ENCODE results near the gene TAF5L. TPM values are rescaled to one million over a fixed set of nuclear protein-coding genes. Genes with fewer than 3 reads are reported as not detected.
"Not testable (repeated sequence)": the region's sequence is repeated elsewhere in the genome, so short reads cannot be mapped to it uniquely, and the experiment has no call there.

TAF5L gene
- polyA plus RNA-seq, 2 donors, result 4.8 to 9.4 TPM

- Histone ChIP-seq H3K36me3 (ENCODE audit: control insufficient read depth in 2 of 2, insufficient read depth in 2 of 2, low read length in 1 of 2) (no peaks in the 10 kb centered on the region), H3K27ac (ENCODE audit: low read depth in 2 of 2, low read length in 1 of 2) (peak overlapping the region; percentile 25 to 77), H3K4me1 (ENCODE audit: control insufficient read depth in 2 of 2, insufficient read depth in 2 of 2, low read length in 1 of 2) (no peaks in the 10 kb centered on the region), H3K27me3 (ENCODE audit: control insufficient read depth in 1 of 2, insufficient read depth in 2 of 2, low read length in 2 of 2) (no peaks in the 10 kb centered on the region), H3K4me3 (ENCODE audit: low read depth in 1 of 2, low read length in 2 of 2) (no peak overlapping the region), H3K9me3 (ENCODE audit: control insufficient read depth in 2 of 2, insufficient read depth in 1 of 2, low read depth in 1 of 2, low read length in 1 of 2) (no peaks in the 10 kb centered on the region)
- 51 to 55% methylated on average over 7 of the region's 7 CpGs for WGBS, 2 donors
Measured at GRCh38 chr1:229563241-229563640, 62.7 kb downstream of the TAF5L start.

- 45 to 65% methylated on average over 3 of the region's 3 CpGs for WGBS, 2 donors
- no peak overlapping the region for H3K27ac ChIP-seq (ENCODE audit: low read depth in 2 of 2, low read length in 1 of 2)
- no peaks in the 10 kb centered on the region for H3K4me1 ChIP-seq (ENCODE audit: control insufficient read depth in 2 of 2, insufficient read depth in 2 of 2, low read length in 1 of 2)
- H3K4me3 ChIP-seq (ENCODE audit: low read depth in 1 of 2, low read length in 2 of 2), result no peak overlapping the region
- H3K27me3 ChIP-seq (ENCODE audit: control insufficient read depth in 1 of 2, insufficient read depth in 2 of 2, low read length in 2 of 2), result no peaks in the 10 kb centered on the region
- H3K36me3 ChIP-seq (ENCODE audit: control insufficient read depth in 2 of 2, insufficient read depth in 2 of 2, low read length in 1 of 2), result no peaks in the 10 kb centered on the region
- no peaks in the 10 kb centered on the region for H3K9me3 ChIP-seq (ENCODE audit: control insufficient read depth in 2 of 2, insufficient read depth in 1 of 2, low read depth in 1 of 2, low read length in 1 of 2)
Measured at GRCh38 chr1:229562686-229563085, 63.2 kb downstream of the TAF5L start.

GRCh38 chr1:229561141-229561540, 64.8 kb downstream of the TAF5L start:
- Histone ChIP-seq H3K27ac (ENCODE audit: low read depth in 2 of 2, low read length in 1 of 2) (no peak overlapping the region), H3K4me3 (ENCODE audit: low read depth in 1 of 2, low read length in 2 of 2) (no peak overlapping the region), H3K27me3 (ENCODE audit: control insufficient read depth in 1 of 2, insufficient read depth in 2 of 2, low read length in 2 of 2) (no peaks in the 10 kb centered on the region), H3K4me1 (ENCODE audit: control insufficient read depth in 2 of 2, insufficient read depth in 2 of 2, low read length in 1 of 2) (peaks cover 0 to 2% of the 10 kb centered on the region in 2 donors), H3K9me3 (ENCODE audit: control insufficient read depth in 2 of 2, insufficient read depth in 1 of 2, low read depth in 1 of 2, low read length in 1 of 2) (no peaks in the 10 kb centered on the region), H3K36me3 (ENCODE audit: control insufficient read depth in 2 of 2, insufficient read depth in 2 of 2, low read length in 1 of 2) (no peaks in the 10 kb centered on the region)
- WGBS, 2 donors, result 68 to 75% methylated on average over 5 of the region's 5 CpGs

GRCh38 chr1:229560124-229560523, 65.8 kb downstream of the TAF5L start:
- WGBS, 2 donors, result 91 to 93% methylated on average over 15 of the region's 15 CpGs
- H3K9me3 ChIP-seq (ENCODE audit: control insufficient read depth in 2 of 2, insufficient read depth in 1 of 2, low read depth in 1 of 2, low read length in 1 of 2); H3K27me3 ChIP-seq (ENCODE audit: control insufficient read depth in 1 of 2, insufficient read depth in 2 of 2, low read length in 2 of 2); H3K4me3 ChIP-seq (ENCODE audit: low read depth in 1 of 2, low read length in 2 of 2); H3K4me1 ChIP-seq (ENCODE audit: control insufficient read depth in 2 of 2, insufficient read depth in 2 of 2, low read length in 1 of 2); H3K27ac ChIP-seq (ENCODE audit: low read depth in 2 of 2, low read length in 1 of 2); H3K36me3 ChIP-seq (ENCODE audit: control insufficient read depth in 2 of 2, insufficient read depth in 2 of 2, low read length in 1 of 2): not testable (repeated sequence)

GRCh38 chr1:229559336-229559801, 66.6 kb downstream of the TAF5L start:
- H3K9me3 ChIP-seq (ENCODE audit: control insufficient read depth in 2 of 2, insufficient read depth in 1 of 2, low read depth in 1 of 2, low read length in 1 of 2); H3K36me3 ChIP-seq (ENCODE audit: control insufficient read depth in 2 of 2, insufficient read depth in 2 of 2, low read length in 1 of 2); H3K27me3 ChIP-seq (ENCODE audit: control insufficient read depth in 1 of 2, insufficient read depth in 2 of 2, low read length in 2 of 2); H3K4me1 ChIP-seq (ENCODE audit: control insufficient read depth in 2 of 2, insufficient read depth in 2 of 2, low read length in 1 of 2): not testable (repeated sequence)
- WGBS, 2 donors, result 24 to 36% methylated on average over 20 of the region's 20 CpGs
- peak overlapping the region; percentile 85 to 90 for H3K27ac ChIP-seq (ENCODE audit: low read depth in 2 of 2, low read length in 1 of 2)
- peak overlapping the region; percentile 72 to 91 for H3K4me3 ChIP-seq (ENCODE audit: low read depth in 1 of 2, low read length in 2 of 2)

GRCh38 chr1:229558460-229559335, 67.2 kb downstream of the TAF5L start, which contains the start of gene ABCB10:
TSS of gene ABCB10 (minus strand) at chr1:229558707. CDS start at chr1:229558652, 55 bp downstream.
- peaks cover 0 to 7% of the 10 kb centered on the region in 2 donors for H3K4me1 ChIP-seq (ENCODE audit: control insufficient read depth in 2 of 2, insufficient read depth in 2 of 2, low read length in 1 of 2)
- peak within 1 kb of the TSS; percentile 72 to 91 for H3K4me3 ChIP-seq (ENCODE audit: low read depth in 1 of 2, low read length in 2 of 2)
- 0% methylated on average over 81 to 109 of the region's 109 CpGs for WGBS, 2 donors
- H3K27me3 ChIP-seq (ENCODE audit: control insufficient read depth in 1 of 2, insufficient read depth in 2 of 2, low read length in 2 of 2), result no peaks in the 10 kb centered on the region
- H3K27ac ChIP-seq (ENCODE audit: low read depth in 2 of 2, low read length in 1 of 2), result peak within 1 kb of the TSS; percentile 85 to 90
- H3K36me3 ChIP-seq (ENCODE audit: control insufficient read depth in 2 of 2, insufficient read depth in 2 of 2, low read length in 1 of 2), result no peaks in the 10 kb centered on the region
- H3K9me3 ChIP-seq (ENCODE audit: control insufficient read depth in 2 of 2, insufficient read depth in 1 of 2, low read depth in 1 of 2, low read length in 1 of 2), result no peaks in the 10 kb centered on the region

GRCh38 chr1:229557913-229558414, 68.0 kb downstream of the TAF5L start:
- Histone ChIP-seq H3K4me3 (ENCODE audit: low read depth in 1 of 2, low read length in 2 of 2) (peak overlapping the region; percentile 72 to 91), H3K27me3 (ENCODE audit: control insufficient read depth in 1 of 2, insufficient read depth in 2 of 2, low read length in 2 of 2) (no peaks in the 10 kb centered on the region), H3K9me3 (ENCODE audit: control insufficient read depth in 2 of 2, insufficient read depth in 1 of 2, low read depth in 1 of 2, low read length in 1 of 2) (no peaks in the 10 kb centered on the region), H3K27ac (ENCODE audit: low read depth in 2 of 2, low read length in 1 of 2) (peak overlapping the region; percentile 85 to 90), H3K36me3 (ENCODE audit: control insufficient read depth in 2 of 2, insufficient read depth in 2 of 2, low read length in 1 of 2) (no peaks in the 10 kb centered on the region), H3K4me1 (ENCODE audit: control insufficient read depth in 2 of 2, insufficient read depth in 2 of 2, low read length in 1 of 2) (peaks cover 0 to 7% of the 10 kb centered on the region in 2 donors)
- 0% methylated on average over 39 to 59 of the region's 59 CpGs for WGBS, 2 donors

GRCh38 chr1:229557200-229557850, 68.6 kb downstream of the TAF5L start:
- no peaks in the 10 kb centered on the region for H3K9me3 ChIP-seq (ENCODE audit: control insufficient read depth in 2 of 2, insufficient read depth in 1 of 2, low read depth in 1 of 2, low read length in 1 of 2)
- peaks cover 0 to 7% of the 10 kb centered on the region in 2 donors for H3K4me1 ChIP-seq (ENCODE audit: control insufficient read depth in 2 of 2, insufficient read depth in 2 of 2, low read length in 1 of 2)
- H3K4me3 ChIP-seq (ENCODE audit: low read depth in 1 of 2, low read length in 2 of 2), result peak overlapping the region; percentile 72 to 91
- WGBS, 2 donors, result 29 to 33% methylated on average over 5 of the region's 5 CpGs
- H3K36me3 ChIP-seq (ENCODE audit: control insufficient read depth in 2 of 2, insufficient read depth in 2 of 2, low read length in 1 of 2), result no peaks in the 10 kb centered on the region
- H3K27me3 ChIP-seq (ENCODE audit: control insufficient read depth in 1 of 2, insufficient read depth in 2 of 2, low read length in 2 of 2), result no peaks in the 10 kb centered on the region
- peak overlapping the region; percentile 85 to 90 for H3K27ac ChIP-seq (ENCODE audit: low read depth in 2 of 2, low read length in 1 of 2)

- peaks cover 0 to 7% of the 10 kb centered on the region in 2 donors for H3K4me1 ChIP-seq (ENCODE audit: control insufficient read depth in 2 of 2, insufficient read depth in 2 of 2, low read length in 1 of 2)
- H3K36me3 ChIP-seq (ENCODE audit: control insufficient read depth in 2 of 2, insufficient read depth in 2 of 2, low read length in 1 of 2), result no peaks in the 10 kb centered on the region
- no peaks in the 10 kb centered on the region for H3K27me3 ChIP-seq (ENCODE audit: control insufficient read depth in 1 of 2, insufficient read depth in 2 of 2, low read length in 2 of 2)
- no peak overlapping the region for H3K27ac ChIP-seq (ENCODE audit: low read depth in 2 of 2, low read length in 1 of 2)
- no peak overlapping the region for H3K4me3 ChIP-seq (ENCODE audit: low read depth in 1 of 2, low read length in 2 of 2)
- H3K9me3 ChIP-seq (ENCODE audit: control insufficient read depth in 2 of 2, insufficient read depth in 1 of 2, low read depth in 1 of 2, low read length in 1 of 2), result no peaks in the 10 kb centered on the region
- WGBS, 2 donors, result 80 to 84% methylated on average over 10 of the region's 10 CpGs
Measured at GRCh38 chr1:229554886-229555621, 70.9 kb downstream of the TAF5L start.

All from esophagus (tissue), 2 donors.